K562 (cell line): ENCODE results near the gene CLTC. TPM values are rescaled to one million over a fixed set of nuclear protein-coding genes. Genes with fewer than 3 reads are reported as not detected.
A peak's percentile ranks its signal among the peaks of the same experiment; 100 is the strongest.

Experiments used
- BCL6 ChIP-seq: fragments of 250-450 bp; sonication (Bioruptor Pico); IDR thresholded peaks from 2 replicates; pipeline ENCODE4 v1.4.0; 2020
- DACH1 ChIP-seq: fragments of 450-650 bp; IDR thresholded peaks from 2 replicates; pipeline ENCODE4 v1.6.1; 2018; ENCODE audit not compliant: partially characterized antibody
- GABPA ChIP-seq: fragments of 200-800 bp; sonication (Bioruptor generic); conservative IDR thresholded peaks from 2 replicates; pipeline ENCODE4 v1.6.1; 2016; ENCODE audit warnings: low read depth, missing genetic modification characterization, missing compliant biosample characterization
- JUN ChIP-seq, 2 experiments: sonication (generic) in 1 of 2; formaldehyde crosslinking in 1 of 2; IDR thresholded peaks; 2 replicates each; pipeline versions ENCODE4 v1.6.1 to v1.8.0; 2012 to 2022; ENCODE audit warnings: borderline replicate concordance in 2 of 2, mild to moderate bottlenecking in 2 of 2, improper control_type of control experiment in 1 of 2, low read depth in 1 of 2, low read length in 1 of 2, missing genetic modification reagents in 1 of 2
- MAZ ChIP-seq, 2 experiments: fragments of 450-650 bp in 1 of 2; sonication (generic) in 1 of 2; formaldehyde crosslinking; IDR thresholded peaks in 1 of 2; conservative IDR thresholded peaks in 1 of 2; 2 replicates each; pipeline versions ENCODE4 v1.4.0 to v1.5.0; 2020; ENCODE audit warnings: mild to moderate bottlenecking in 1 of 2, missing genetic modification reagents in 1 of 2
- MTA3 ChIP-seq: fragments of 450-650 bp; formaldehyde crosslinking; IDR thresholded peaks from 2 replicates; pipeline ENCODE4 v1.6.1; 2017; ENCODE audit warnings: mild to moderate bottlenecking, borderline replicate concordance
- PHB ChIP-seq: fragments of 250-450 bp; sonication (Bioruptor Pico); IDR thresholded peaks from 2 replicates; pipeline ENCODE4 v1.5.0; 2021
- PHTF2 ChIP-seq: fragments of 250-450 bp; sonication (Bioruptor Pico); IDR thresholded peaks from 2 replicates; pipeline ENCODE4 v1.5.0; 2021; ENCODE audit warnings: mild to moderate bottlenecking
- PRPF4 ChIP-seq: fragments of 200-400 bp; formaldehyde crosslinking; IDR thresholded peaks from one replicate; pipeline ENCODE4 v1.6.1; 2017; ENCODE audit warnings: low read length, low read depth, mild to moderate bottlenecking; ENCODE audit not compliant: insufficient read depth, poor library complexity, severe bottlenecking
- ZNF764 ChIP-seq: fragments of 250-450 bp; sonication (Bioruptor Pico); IDR thresholded peaks from 2 replicates; pipeline ENCODE4 v1.4.0; 2020; ENCODE audit warnings: low read depth, mild to moderate bottlenecking, moderate library complexity
- polyA plus RNA-seq, 8 experiments: library from polyadenylated mRNA; depleted of rRNA in 4 of 8; stranded (reverse) in 5 of 8; unstranded in 3 of 8; fragments of >200 nt; fragmentation: Nextera tagmentation in 2 of 8; fragmentation: Illumina TruSeq in 1 of 8; extraction: Ambion mirVana in 2 of 8; extraction: Trizol in 1 of 8; gene quantifications; 2 replicates each; pipeline versions ENCODE4 v1.2.1 to v1.2.3, GENCODE V29; 2011 to 2014; ENCODE audit warnings: inconsistent platforms in 1 of 8, missing spikeins in 1 of 8
- total RNA-seq, 7 experiments: library from RNA; depleted of rRNA in 6 of 7; stranded (reverse); fragments of >200 nt in 6 of 7; fragmentation: Illumina TruSeq in 2 of 7; extraction: Trizol in 2 of 7; gene quantifications; 2 replicates each; pipeline versions ENCODE4 v1.2.1 to v1.2.3, GENCODE V29; 2011 to 2021; ENCODE audit warnings: low replicate concordance in 1 of 7
- TF ChIP-seq, protein P1 (sequence below): fragments of 450-650 bp; IDR thresholded peaks from 2 replicates; pipeline ENCODE4 v1.6.1; 2016; ENCODE audit warnings: low read depth
- TF ChIP-seq, protein P2 (sequence below): fragments of 250-450 bp; sonication (Bioruptor Pico); IDR thresholded peaks from 2 replicates; pipeline ENCODE4 v1.8.0; 2022; ENCODE audit warnings: inconsistent platforms
- TF ChIP-seq, protein P3 (sequence below): fragments of 250-450 bp; sonication (Bioruptor Pico); IDR thresholded peaks from 2 replicates; pipeline ENCODE4 v1.4.0; 2020; ENCODE audit warnings: borderline replicate concordance

Gene CLTC
- total and polyA plus RNA-seq, 9 of the 15 experiments (the other 6 are each of a cell fraction or from before 2014, with no cell fraction given): 115 to 267 (median 174) TPM

DNA sequence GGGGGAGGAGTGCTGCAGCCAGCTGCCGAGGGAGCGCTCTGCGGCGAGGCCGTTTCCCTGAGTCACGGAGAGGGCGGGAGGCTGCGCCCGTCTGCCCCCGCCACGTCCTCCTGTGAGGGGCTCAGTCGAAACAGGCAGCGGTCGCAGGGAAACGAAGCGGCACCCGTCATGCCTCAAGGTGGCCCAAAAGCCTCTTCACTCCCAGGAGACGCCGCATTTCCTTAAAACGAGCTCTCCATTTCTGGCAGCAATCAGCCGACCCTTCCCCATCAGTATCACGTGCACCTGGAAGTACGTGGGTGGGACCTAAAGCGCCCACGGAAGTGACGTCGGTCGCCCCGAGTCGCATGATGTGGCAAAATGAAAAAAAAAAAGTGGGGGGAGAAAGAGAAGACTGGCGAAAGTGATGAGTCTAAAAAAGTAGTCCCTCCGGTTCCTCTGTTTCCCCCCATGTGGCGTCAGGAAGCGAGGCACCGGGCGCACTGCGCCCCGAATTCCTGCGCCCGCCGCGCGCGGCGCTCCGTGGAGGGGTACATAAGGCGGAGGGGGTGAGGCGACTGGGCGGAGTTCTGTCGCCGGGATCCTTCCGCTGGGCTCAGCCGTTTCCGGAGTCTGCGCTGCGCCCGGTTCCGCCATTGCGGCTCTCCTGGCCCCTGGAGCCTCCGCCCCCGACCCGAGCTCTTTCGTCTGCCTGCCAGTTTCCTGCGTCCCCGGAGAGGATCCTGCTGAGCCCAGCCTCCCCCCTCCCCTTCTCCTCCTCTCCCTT is at the start of gene CLTC (continued):
- TF ChIP-seq, protein P1, sequence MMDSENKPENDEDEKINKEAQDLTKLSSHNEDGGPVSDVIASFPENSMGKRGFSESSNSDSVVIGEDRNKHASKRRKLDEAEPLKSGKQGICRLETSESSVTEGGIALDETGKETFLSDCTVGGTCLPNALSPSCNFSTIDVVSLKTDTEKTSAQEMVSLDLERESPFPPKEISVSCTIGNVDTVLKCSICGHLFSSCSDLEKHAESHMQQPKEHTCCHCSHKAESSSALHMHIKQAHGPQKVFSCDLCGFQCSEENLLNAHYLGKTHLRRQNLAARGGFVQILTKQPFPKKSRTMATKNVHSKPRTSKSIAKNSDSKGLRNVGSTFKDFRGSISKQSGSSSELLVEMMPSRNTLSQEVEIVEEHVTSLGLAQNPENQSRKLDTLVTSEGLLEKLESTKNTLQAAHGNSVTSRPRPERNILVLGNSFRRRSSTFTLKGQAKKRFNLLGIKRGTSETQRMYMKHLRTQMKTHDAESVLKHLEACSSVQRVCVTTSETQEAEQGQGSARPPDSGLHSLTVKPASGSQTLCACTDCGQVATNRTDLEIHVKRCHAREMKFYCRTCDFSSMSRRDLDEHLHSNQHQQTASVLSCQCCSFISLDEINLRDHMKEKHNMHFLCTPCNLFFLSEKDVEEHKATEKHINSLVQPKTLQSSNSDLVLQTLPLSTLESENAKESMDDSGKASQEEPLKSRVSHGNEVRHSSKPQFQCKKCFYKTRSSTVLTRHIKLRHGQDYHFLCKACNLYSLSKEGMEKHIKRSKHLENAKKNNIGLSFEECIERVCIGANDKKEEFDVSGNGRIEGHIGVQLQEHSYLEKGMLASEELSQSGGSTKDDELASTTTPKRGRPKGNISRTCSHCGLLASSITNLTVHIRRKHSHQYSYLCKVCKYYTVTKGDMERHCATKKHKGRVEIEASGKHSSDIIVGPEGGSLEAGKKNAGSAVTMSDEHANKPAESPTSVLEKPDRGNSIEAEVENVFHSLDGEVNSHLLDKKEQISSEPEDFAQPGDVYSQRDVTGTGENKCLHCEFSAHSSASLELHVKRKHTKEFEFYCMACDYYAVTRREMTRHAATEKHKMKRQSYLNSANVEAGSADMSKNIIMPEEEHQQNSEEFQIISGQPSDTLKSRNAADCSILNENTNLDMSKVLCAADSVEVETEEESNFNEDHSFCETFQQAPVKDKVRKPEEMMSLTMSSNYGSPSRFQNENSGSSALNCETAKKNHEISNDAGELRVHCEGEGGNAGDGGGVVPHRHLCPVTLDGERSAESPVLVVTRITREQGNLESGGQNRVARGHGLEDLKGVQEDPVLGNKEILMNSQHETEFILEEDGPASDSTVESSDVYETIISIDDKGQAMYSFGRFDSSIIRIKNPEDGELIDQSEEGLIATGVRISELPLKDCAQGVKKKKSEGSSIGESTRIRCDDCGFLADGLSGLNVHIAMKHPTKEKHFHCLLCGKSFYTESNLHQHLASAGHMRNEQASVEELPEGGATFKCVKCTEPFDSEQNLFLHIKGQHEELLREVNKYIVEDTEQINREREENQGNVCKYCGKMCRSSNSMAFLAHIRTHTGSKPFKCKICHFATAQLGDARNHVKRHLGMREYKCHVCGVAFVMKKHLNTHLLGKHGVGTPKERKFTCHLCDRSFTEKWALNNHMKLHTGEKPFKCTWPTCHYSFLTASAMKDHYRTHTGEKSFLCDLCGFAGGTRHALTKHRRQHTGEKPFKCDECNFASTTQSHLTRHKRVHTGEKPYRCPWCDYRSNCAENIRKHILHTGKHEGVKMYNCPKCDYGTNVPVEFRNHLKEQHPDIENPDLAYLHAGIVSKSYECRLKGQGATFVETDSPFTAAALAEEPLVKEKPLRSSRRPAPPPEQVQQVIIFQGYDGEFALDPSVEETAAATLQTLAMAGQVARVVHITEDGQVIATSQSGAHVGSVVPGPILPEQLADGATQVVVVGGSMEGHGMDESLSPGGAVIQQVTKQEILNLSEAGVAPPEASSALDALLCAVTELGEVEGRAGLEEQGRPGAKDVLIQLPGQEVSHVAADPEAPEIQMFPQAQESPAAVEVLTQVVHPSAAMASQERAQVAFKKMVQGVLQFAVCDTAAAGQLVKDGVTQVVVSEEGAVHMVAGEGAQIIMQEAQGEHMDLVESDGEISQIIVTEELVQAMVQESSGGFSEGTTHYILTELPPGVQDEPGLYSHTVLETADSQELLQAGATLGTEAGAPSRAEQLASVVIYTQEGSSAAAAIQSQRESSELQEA: no peak
- TF ChIP-seq PRPF4 (peak; percentile 77), ZNF764 (CRISPR knock-in tag) (no peak), GABPA (tag) (peak; percentile 98), MTA3 (peak; percentile 91), PHB (CRISPR knock-in tag) (no peak), DACH1 (peak; percentile 72), PHTF2 (CRISPR knock-in tag) (no peak), MAZ (CRISPR knock-in tag; conservative IDR thresholded peaks at IDR 0.05 in 1 of 2, IDR thresholded peaks at IDR 0.05 in 1 of 2) (peak; percentile 94 to 96), BCL6 (CRISPR knock-in tag) (no peak), JUN (IDR thresholded peaks at IDR 0.05; ENCODE audit: borderline replicate concordance, low read depth, low read length) (peak; percentile 58), JUN (CRISPR knock-in tag; IDR thresholded peaks at IDR 0.05; ENCODE audit: borderline replicate concordance) (no peak)
- TF ChIP-seq, protein P2, sequence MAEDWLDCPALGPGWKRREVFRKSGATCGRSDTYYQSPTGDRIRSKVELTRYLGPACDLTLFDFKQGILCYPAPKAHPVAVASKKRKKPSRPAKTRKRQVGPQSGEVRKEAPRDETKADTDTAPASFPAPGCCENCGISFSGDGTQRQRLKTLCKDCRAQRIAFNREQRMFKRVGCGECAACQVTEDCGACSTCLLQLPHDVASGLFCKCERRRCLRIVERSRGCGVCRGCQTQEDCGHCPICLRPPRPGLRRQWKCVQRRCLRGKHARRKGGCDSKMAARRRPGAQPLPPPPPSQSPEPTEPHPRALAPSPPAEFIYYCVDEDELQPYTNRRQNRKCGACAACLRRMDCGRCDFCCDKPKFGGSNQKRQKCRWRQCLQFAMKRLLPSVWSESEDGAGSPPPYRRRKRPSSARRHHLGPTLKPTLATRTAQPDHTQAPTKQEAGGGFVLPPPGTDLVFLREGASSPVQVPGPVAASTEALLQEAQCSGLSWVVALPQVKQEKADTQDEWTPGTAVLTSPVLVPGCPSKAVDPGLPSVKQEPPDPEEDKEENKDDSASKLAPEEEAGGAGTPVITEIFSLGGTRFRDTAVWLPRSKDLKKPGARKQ (CRISPR knock-in tag): no peak
- TF ChIP-seq, protein P3, sequence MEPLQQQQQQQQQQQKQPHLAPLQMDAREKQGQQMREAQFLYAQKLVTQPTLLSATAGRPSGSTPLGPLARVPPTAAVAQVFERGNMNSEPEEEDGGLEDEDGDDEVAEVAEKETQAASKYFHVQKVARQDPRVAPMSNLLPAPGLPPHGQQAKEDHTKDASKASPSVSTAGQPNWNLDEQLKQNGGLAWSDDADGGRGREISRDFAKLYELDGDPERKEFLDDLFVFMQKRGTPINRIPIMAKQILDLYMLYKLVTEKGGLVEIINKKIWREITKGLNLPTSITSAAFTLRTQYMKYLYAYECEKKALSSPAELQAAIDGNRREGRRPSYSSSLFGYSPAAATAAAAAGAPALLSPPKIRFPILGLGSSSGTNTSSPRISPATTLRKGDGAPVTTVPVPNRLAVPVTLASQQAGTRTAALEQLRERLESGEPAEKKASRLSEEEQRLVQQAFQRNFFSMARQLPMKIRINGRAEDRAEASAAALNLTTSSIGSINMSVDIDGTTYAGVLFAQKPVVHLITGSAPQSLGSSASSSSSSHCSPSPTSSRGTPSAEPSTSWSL (CRISPR knock-in tag): peak; percentile 70; the same call in 1 of the 2 replicates
